Mesenchymal stem cell (in vitro differentiated cells and primary cell): ENCODE results near the gene GPR161.

Source experiments
- DNase-seq: peaks from one replicate; pipeline ENCODE4 v3.0.0-alpha.2; 2013
- H2AFZ ChIP-seq: one replicate; pipeline ENCODE4 v1.6.1; 2013; ENCODE audit warnings: low read depth, mild to moderate bottlenecking, control low read depth, inconsistent platforms, low read length, moderate library complexity
- H2AK5ac ChIP-seq: 2 replicates; pipeline ENCODE4 v1.6.1; 2013; ENCODE audit warnings: low read length, moderate library complexity, mild to moderate bottlenecking, inconsistent platforms; ENCODE audit not compliant: severe bottlenecking
- H2BK120ac ChIP-seq: one replicate; pipeline ENCODE4 v1.6.1; 2013; ENCODE audit warnings: low read depth, mild to moderate bottlenecking, inconsistent platforms, low read length, moderate library complexity
- H2BK12ac ChIP-seq, 2 experiments: one replicate each; pipeline ENCODE4 v1.6.1; 2013; ENCODE audit warnings: inconsistent platforms in 2 of 2, low read length in 2 of 2, mild to moderate bottlenecking in 2 of 2, moderate library complexity in 2 of 2, control low read depth in 1 of 2
- H2BK15ac ChIP-seq: one replicate; pipeline ENCODE4 v1.6.1; 2013; ENCODE audit warnings: mild to moderate bottlenecking, low read depth, inconsistent platforms; ENCODE audit not compliant: poor library complexity, severe bottlenecking
- H2BK5ac ChIP-seq: 2 replicates; pipeline ENCODE4 v1.6.1; 2013; ENCODE audit warnings: low read depth, mild to moderate bottlenecking, low read length, control low read depth, inconsistent platforms; ENCODE audit not compliant: poor library complexity, severe bottlenecking
- H3K14ac ChIP-seq, 2 experiments: one replicate each; pipeline ENCODE4 v1.6.1; 2013; ENCODE audit warnings: inconsistent platforms in 2 of 2, low read length in 2 of 2, control low read depth in 1 of 2, mild to moderate bottlenecking in 1 of 2, moderate library complexity in 1 of 2
- H3K18ac ChIP-seq, 2 experiments: one replicate each; pipeline ENCODE4 v1.6.1; 2013; ENCODE audit warnings: inconsistent platforms in 2 of 2, low read length in 2 of 2, control low read depth in 1 of 2, low read depth in 1 of 2, mild to moderate bottlenecking in 1 of 2
- H3K23ac ChIP-seq, 2 experiments: one replicate each; pipeline ENCODE4 v1.6.1; 2013; ENCODE audit warnings: inconsistent platforms in 2 of 2, low read length in 2 of 2, mild to moderate bottlenecking in 2 of 2, moderate library complexity in 2 of 2, control low read depth in 1 of 2
- H3K27ac ChIP-seq: 2 replicates; pipeline ENCODE4 v1.5.1; 2013; ENCODE audit warnings: mild to moderate bottlenecking, moderate library complexity, low read length, control low read depth, inconsistent platforms; ENCODE audit not compliant: poor library complexity, severe bottlenecking
- H3K27me3 ChIP-seq, 2 experiments: 2 replicates each; pipeline versions ENCODE4 v1.6.1 to v1.7.0; 2013; ENCODE audit warnings: low read length in 2 of 2, mild to moderate bottlenecking in 2 of 2, moderate library complexity in 2 of 2, control low read depth in 1 of 2, inconsistent platforms in 1 of 2; ENCODE audit not compliant: control insufficient read depth in 1 of 2, insufficient read depth in 1 of 2
- H3K36me3 ChIP-seq, 2 experiments: 2 replicates each; pipeline versions ENCODE4 v1.6.1 to v1.7.0; 2013; ENCODE audit warnings: low read length in 2 of 2, control low read depth in 1 of 2, inconsistent platforms in 1 of 2, low read depth in 1 of 2, mild to moderate bottlenecking in 1 of 2; ENCODE audit not compliant: insufficient read depth in 2 of 2, control insufficient read depth in 1 of 2
- H3K4ac ChIP-seq, 2 experiments: one replicate each; pipeline ENCODE4 v1.6.1; 2013; ENCODE audit warnings: inconsistent platforms in 2 of 2, low read length in 2 of 2, mild to moderate bottlenecking in 2 of 2, moderate library complexity in 2 of 2, control low read depth in 1 of 2, low read depth in 1 of 2
- H3K4me1 ChIP-seq: 2 replicates; pipeline ENCODE4 v1.6.1; 2013; ENCODE audit warnings: low read depth, low read length, control low read depth; ENCODE audit not compliant: control insufficient read depth, insufficient read depth
- H3K4me2 ChIP-seq: 2 replicates; pipeline ENCODE4 v1.6.1; 2013; ENCODE audit warnings: low read length, mild to moderate bottlenecking, inconsistent platforms; ENCODE audit not compliant: poor library complexity, severe bottlenecking
- H3K4me3 ChIP-seq, 2 experiments: 2 replicates each; pipeline versions ENCODE4 v1.5.1 to v1.7.0; 2013; ENCODE audit warnings: low read length in 2 of 2, mild to moderate bottlenecking in 2 of 2, control low read depth in 1 of 2, low read depth in 1 of 2; ENCODE audit not compliant: insufficient read depth in 1 of 2
- H3K79me1 ChIP-seq: replicated peaks from 2 replicates; pipeline ENCODE4 v1.6.1; 2013; ENCODE audit warnings: mild to moderate bottlenecking, control low read depth, low read length, inconsistent platforms; ENCODE audit not compliant: poor library complexity, severe bottlenecking
- H3K9ac ChIP-seq: 2 replicates; pipeline ENCODE4 v1.7.0; 2013; ENCODE audit warnings: mild to moderate bottlenecking, low read length, moderate library complexity
- H3K9me3 ChIP-seq: 2 replicates; pipeline ENCODE4 v1.7.0; 2013; ENCODE audit warnings: mild to moderate bottlenecking, low read length; ENCODE audit not compliant: control insufficient read depth
- H4K8ac ChIP-seq: one replicate; pipeline ENCODE4 v1.6.1; 2013; ENCODE audit warnings: inconsistent platforms, mild to moderate bottlenecking, low read length, moderate library complexity
- H4K91ac ChIP-seq: one replicate; pipeline ENCODE4 v1.6.1; 2013; ENCODE audit warnings: mild to moderate bottlenecking, low read length, inconsistent platforms
- WGBS: methylation state at CpG from one replicate; pipeline ENCODE4 v1.1.7; 2013; ENCODE audit warnings: mixed read lengths; 5-methylcytosine and 5-hydroxymethylcytosine counted together

The GPR161 gene

DNA sequence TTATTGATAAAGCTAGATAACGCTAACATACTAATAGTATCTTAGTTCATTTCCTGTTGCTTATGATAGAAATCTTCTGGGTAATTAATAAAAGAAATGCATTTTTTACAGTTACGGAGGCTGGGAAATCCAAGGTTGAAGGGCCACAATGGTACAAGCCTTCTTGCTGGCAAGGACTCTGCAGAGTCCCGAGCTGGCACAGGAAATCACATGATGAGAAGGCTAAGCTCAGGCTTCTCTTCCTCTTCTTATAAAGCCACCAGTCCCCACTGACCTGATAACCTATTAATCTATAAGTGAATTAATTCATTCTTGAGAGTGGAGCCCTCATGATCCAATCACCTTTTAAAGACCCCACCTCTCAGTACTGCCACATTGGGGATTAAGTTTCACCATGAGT, 82.6 kb downstream of the GPR161 start:
- Histone ChIP-seq H2AK5ac (no peak overlapping the region), H3K4ac (no peak overlapping the region), H3K4me3 (no peak overlapping the region), H3K9ac (no peak overlapping the region), H3K27ac (no peak overlapping the region), H3K79me1 (peaks cover 12% of the 10 kb centered on the region), H3K23ac (no peak overlapping the region), H2BK12ac (no peak overlapping the region), H4K8ac (no peak overlapping the region), H2AFZ (no peak overlapping the region), H3K9me3 (no peaks in the 10 kb centered on the region), H3K27me3 (no peaks in the 10 kb centered on the region), H2BK120ac (no peak overlapping the region), H3K4me1 (peaks cover 1% of the 10 kb centered on the region), H3K36me3 (peaks cover 6 to 56% of the 10 kb centered on the region in 2 experiments), H3K14ac (no peak overlapping the region), H3K18ac (no peak overlapping the region), H4K91ac (no peak overlapping the region), H2BK5ac (no peak overlapping the region), H2BK15ac (no peak overlapping the region), H3K4me2 (no peak overlapping the region)
- 100% methylated on average over 2 of the region's 3 CpGs for WGBS
- DNase-seq: no peak

DNA sequence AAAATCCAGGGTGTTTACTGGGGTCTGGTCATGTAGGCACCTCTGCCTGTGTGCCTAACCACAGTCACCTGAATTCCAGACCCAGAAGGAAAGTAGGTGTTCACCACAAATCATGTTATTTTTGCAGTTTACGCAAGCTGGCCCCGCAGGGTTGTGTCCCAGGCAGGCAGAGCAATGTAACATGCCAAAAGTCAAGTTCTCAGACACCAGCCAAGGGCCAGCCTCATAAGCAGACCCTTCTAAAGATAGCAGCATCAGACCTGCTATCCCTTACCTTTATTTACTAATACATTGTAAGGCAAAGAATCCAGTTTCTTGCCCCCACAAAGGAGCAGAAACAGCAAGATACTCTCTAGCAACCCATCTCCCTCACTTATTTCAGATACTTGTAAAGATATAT, 83.0 kb downstream of the GPR161 start:
- peak overlapping the region in 1 of 2 experiments; percentile 79 for H3K14ac ChIP-seq
- no peak for DNase-seq
- peaks cover 1% of the 10 kb centered on the region for H3K4me1 ChIP-seq
- H3K9ac ChIP-seq: no peak overlapping the region
- no peak overlapping the region for H3K23ac ChIP-seq
- H2BK5ac ChIP-seq: no peak overlapping the region
- peaks cover 12% of the 10 kb centered on the region for H3K79me1 ChIP-seq
- no peak overlapping the region for H2BK120ac ChIP-seq
- H2AFZ ChIP-seq: no peak overlapping the region
- H2BK12ac ChIP-seq: no peak overlapping the region
- no peak overlapping the region for H4K8ac ChIP-seq
- no peak overlapping the region for H4K91ac ChIP-seq
- no peak overlapping the region for H3K27ac ChIP-seq
- peaks cover 6 to 56% of the 10 kb centered on the region in 2 experiments for H3K36me3 ChIP-seq
- no peak overlapping the region for H2BK15ac ChIP-seq
- H3K4me2 ChIP-seq: no peak overlapping the region
- H3K4ac ChIP-seq: no peak overlapping the region
- no peak overlapping the region for H2AK5ac ChIP-seq
- H3K18ac ChIP-seq: no peak overlapping the region
- no peaks in the 10 kb centered on the region for H3K27me3 ChIP-seq
- H3K9me3 ChIP-seq: no peaks in the 10 kb centered on the region
- WGBS: 95% methylated on average over 2 of the region's 2 CpGs
- H3K4me3 ChIP-seq: no peak overlapping the region

DNA sequence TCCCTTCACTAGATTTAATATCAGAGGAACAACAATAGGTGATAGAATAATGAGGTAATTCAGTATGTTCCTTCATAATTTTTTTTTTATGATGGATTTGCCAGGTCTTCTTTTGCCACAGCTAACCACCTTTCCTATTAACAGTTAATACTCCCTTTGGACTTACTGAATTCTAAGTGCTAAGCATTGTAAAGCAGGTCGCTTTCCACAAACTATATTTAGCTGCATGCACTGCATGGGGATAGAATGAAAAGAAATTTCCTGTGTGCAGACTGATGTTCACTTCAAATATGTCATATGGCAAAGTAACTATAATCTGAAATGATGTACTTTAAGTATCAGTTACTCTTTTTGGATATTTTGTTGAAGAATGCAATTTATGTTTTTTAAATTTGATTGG, 85.8 kb downstream of the GPR161 start:
- Histone ChIP-seq H3K27ac (no peak overlapping the region), H2BK5ac (no peak overlapping the region), H3K4me1 (peaks cover 1% of the 10 kb centered on the region), H3K4me3 (no peak overlapping the region), H3K27me3 (no peaks in the 10 kb centered on the region), H2AFZ (no peak overlapping the region), H2BK120ac (no peak overlapping the region), H3K79me1 (peaks cover 12% of the 10 kb centered on the region), H3K9me3 (no peaks in the 10 kb centered on the region), H4K8ac (no peak overlapping the region), H3K4ac (no peak overlapping the region), H3K36me3 (peaks cover 3 to 62% of the 10 kb centered on the region in 2 experiments), H2BK12ac (no peak overlapping the region), H3K14ac (no peak overlapping the region), H3K23ac (no peak overlapping the region), H3K18ac (no peak overlapping the region), H3K4me2 (no peak overlapping the region), H4K91ac (no peak overlapping the region), H2BK15ac (no peak overlapping the region), H3K9ac (no peak overlapping the region), H2AK5ac (no peak overlapping the region)
- DNase-seq: no peak
- no CpG with 5 or more reads among the region's 1 CpG for WGBS

DNA sequence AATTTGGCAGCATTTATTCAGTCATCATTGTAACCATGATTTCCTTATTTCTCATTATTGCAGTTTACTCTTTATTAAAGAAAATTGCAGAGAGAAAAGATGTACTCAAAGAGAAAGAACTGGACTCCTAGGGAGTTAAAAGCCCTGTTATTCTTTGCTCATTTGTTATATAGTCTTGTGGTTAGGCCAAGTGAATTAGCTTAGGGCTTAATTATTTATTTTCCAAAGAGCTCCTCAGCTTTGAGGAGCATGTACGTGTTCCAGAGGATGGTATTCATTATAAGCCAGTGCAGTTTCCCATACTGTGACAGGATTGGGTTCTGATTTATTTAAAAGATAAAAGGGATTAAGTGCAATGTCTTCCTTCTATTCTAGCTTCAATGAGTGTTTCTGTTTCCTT, 86.4 kb downstream of the GPR161 start:
- no peak overlapping the region for H2AK5ac ChIP-seq
- H3K4me3 ChIP-seq: no peak overlapping the region
- no peak overlapping the region for H3K14ac ChIP-seq
- no peak overlapping the region for H3K4me2 ChIP-seq
- peaks cover 1% of the 10 kb centered on the region for H3K4me1 ChIP-seq
- H4K8ac ChIP-seq: no peak overlapping the region
- no peak overlapping the region for H2BK12ac ChIP-seq
- H3K27ac ChIP-seq: no peak overlapping the region
- H3K36me3 ChIP-seq: peaks cover 3 to 68% of the 10 kb centered on the region in 2 experiments
- H3K79me1 ChIP-seq: peaks cover 12% of the 10 kb centered on the region
- DNase-seq: peak; percentile 5
- WGBS: 94% methylated on average over 1 of the region's 1 CpG
- H3K18ac ChIP-seq: no peak overlapping the region
- H3K27me3 ChIP-seq: no peaks in the 10 kb centered on the region
- H2BK5ac ChIP-seq: no peak overlapping the region
- H2AFZ ChIP-seq: no peak overlapping the region
- no peak overlapping the region for H3K4ac ChIP-seq
- no peak overlapping the region for H3K9ac ChIP-seq
- no peak overlapping the region for H2BK120ac ChIP-seq
- no peak overlapping the region for H4K91ac ChIP-seq
- H3K23ac ChIP-seq: no peak overlapping the region
- H3K9me3 ChIP-seq: no peaks in the 10 kb centered on the region
- no peak overlapping the region for H2BK15ac ChIP-seq
